Chondrocyte (in vitro differentiated cells): ENCODE results near the gene ABAT. TPM values are rescaled to one million over a fixed set of nuclear protein-coding genes. Genes with fewer than 3 reads are reported as not detected.

Experiments used
- DNase-seq: peaks from one replicate; pipeline ENCODE4 v3.0.0; 2021; ENCODE audit warnings: mixed read lengths, low spot score
- H3K27ac Mint-ChIP-seq: one replicate; pipeline ENCODE4 v1.8.0; 2021; ENCODE audit warnings: mild to moderate bottlenecking, moderate library complexity, mixed read lengths; ENCODE audit not compliant: unreplicated experiment
- H3K27me3 Mint-ChIP-seq: 2 replicates; pipeline ENCODE4 v1.8.0; 2021; ENCODE audit warnings: low read depth, mixed read lengths
- H3K36me3 Mint-ChIP-seq: 2 replicates; pipeline ENCODE4 v1.8.0; 2021; ENCODE audit warnings: low read depth, mixed read lengths
- H3K4me1 Mint-ChIP-seq: 2 replicates; pipeline ENCODE4 v1.8.0; 2021; ENCODE audit warnings: low read depth, mild to moderate bottlenecking, mixed read lengths
- H3K4me3 Mint-ChIP-seq: one replicate; pipeline ENCODE4 v1.8.0; 2021; ENCODE audit warnings: mild to moderate bottlenecking, moderate library complexity, mixed read lengths; ENCODE audit not compliant: unreplicated experiment
- H3K9me3 Mint-ChIP-seq: 2 replicates; pipeline ENCODE4 v1.8.0; 2021; ENCODE audit warnings: low read depth, mixed read lengths
- total RNA-seq: library from RNA; stranded (reverse); gene quantifications from 3 replicates; pipeline ENCODE4 v1.2.1, GENCODE V29; 2021
- TF ChIP-seq, protein P1 (sequence below): fragments of 200-600 bp; sonication (generic); IDR thresholded peaks from 2 replicates; pipeline ENCODE4 v1.5.0; 2021; ENCODE audit warnings: antibody characterized with exemption, mild to moderate bottlenecking, moderate library complexity

The ABAT gene
- total RNA-seq, 1 donor from 2014 or later, result 2.1 TPM

DNA sequence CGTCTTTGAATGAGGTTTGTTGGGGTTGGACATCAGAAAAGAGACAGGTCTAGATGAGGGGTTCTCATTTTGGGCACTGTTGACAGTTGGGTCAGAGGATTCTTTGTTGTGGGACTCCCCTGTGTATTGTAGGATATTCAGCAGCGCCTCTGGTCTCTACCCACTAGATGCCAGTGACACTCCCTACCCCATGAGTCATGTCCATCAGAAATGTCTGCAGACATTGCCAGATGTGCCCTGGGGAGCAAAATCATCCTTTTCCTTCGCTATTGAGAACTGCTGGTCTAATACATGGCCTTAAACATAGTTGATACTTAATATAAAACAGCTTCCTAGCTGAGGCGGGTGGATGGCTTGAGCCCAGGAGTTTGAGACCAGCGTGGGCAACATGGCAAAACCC lies 3.1 kb downstream of the ABAT start:
- no peak overlapping the region for H3K4me3 Mint-ChIP-seq
- DNase-seq, result no peak
- no peak overlapping the region for H3K27ac Mint-ChIP-seq
- peaks cover 4% of the 10 kb centered on the region for H3K36me3 Mint-ChIP-seq
- H3K9me3 Mint-ChIP-seq, result peaks cover 8% of the 10 kb centered on the region
- TF ChIP-seq, protein P1, sequence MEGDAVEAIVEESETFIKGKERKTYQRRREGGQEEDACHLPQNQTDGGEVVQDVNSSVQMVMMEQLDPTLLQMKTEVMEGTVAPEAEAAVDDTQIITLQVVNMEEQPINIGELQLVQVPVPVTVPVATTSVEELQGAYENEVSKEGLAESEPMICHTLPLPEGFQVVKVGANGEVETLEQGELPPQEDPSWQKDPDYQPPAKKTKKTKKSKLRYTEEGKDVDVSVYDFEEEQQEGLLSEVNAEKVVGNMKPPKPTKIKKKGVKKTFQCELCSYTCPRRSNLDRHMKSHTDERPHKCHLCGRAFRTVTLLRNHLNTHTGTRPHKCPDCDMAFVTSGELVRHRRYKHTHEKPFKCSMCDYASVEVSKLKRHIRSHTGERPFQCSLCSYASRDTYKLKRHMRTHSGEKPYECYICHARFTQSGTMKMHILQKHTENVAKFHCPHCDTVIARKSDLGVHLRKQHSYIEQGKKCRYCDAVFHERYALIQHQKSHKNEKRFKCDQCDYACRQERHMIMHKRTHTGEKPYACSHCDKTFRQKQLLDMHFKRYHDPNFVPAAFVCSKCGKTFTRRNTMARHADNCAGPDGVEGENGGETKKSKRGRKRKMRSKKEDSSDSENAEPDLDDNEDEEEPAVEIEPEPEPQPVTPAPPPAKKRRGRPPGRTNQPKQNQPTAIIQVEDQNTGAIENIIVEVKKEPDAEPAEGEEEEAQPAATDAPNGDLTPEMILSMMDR, result no peak
- H3K4me1 Mint-ChIP-seq, result peaks cover 7% of the 10 kb centered on the region
- peaks cover 2% of the 10 kb centered on the region for H3K27me3 Mint-ChIP-seq

DNA sequence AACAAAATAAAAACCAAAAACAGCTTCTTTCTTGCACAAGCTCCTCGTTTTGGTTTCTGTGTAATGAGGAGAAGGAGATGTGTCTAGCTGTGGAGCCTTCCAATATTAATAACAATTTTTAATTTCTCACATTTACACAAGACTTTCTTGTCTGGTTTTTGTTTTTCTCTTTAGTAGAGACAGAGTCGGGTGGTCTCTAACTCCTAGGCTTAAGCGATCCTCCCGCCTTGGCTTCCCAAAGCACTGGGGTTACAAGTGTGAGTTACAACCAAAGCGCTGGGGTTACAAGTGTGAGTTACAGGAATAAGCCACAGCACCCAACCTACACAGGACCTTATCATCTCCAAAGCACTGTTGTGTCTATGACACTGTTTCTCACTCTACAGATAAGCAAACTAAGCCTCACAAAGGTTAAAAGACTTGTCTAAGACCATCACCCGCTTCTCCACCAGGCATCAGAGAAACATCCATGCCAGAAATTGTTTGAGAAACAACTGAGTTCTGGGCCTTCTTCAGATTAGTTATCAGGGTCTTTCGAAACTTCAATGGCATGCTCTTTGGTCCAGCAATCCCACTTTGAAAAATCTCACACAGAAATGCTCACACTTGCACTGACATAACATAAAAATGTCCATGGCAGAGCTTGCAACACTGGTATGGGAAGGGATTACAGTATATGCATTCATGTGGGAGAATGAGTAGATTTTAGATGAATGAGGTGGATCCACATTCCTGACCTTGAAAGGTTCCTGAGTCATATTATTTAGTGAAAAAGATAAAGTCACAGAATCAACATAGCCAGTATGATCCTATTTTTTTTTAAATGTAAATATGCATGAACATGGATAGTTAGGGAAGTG lies 3.9 kb downstream of the ABAT start:
- H3K4me3 Mint-ChIP-seq, result no peak overlapping the region
- peaks cover 2% of the 10 kb centered on the region for H3K27me3 Mint-ChIP-seq

DNA sequence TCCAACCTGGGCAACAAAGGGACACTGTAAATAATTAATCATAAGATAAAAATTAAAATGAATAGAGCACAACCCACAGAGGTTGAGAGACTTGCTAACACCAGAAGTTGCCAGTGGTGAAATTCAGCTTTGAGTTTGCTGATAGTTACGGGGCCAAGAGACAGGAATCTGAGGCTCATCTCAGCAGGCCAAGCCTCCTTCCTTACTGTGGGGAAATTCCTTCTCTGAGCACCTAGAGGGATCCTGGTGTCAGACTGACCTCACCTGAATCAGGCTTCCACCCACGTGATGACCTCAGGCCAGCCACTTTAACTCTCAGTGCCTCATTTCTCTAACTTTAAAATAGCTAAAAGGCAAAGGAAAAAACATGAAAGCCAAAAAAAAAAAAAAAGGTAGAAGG lies 4.7 kb downstream of the ABAT start:
- H3K27ac Mint-ChIP-seq, result no peak overlapping the region
- H3K4me1 Mint-ChIP-seq, result peaks cover 4% of the 10 kb centered on the region
- H3K4me3 Mint-ChIP-seq, result no peak overlapping the region
- H3K27me3 Mint-ChIP-seq, result peaks cover 2% of the 10 kb centered on the region
- no peak for DNase-seq
- H3K36me3 Mint-ChIP-seq, result peaks cover 4% of the 10 kb centered on the region
- H3K9me3 Mint-ChIP-seq, result peaks cover 8% of the 10 kb centered on the region
- TF ChIP-seq, protein P1, result no peak

More for the DNA sequence above, 3.9 kb downstream of the ABAT start:
- Mint-ChIP-seq H3K36me3 (peaks cover 4% of the 10 kb centered on the region), H3K4me1 (peaks cover 7% of the 10 kb centered on the region), H3K9me3 (peaks cover 8% of the 10 kb centered on the region), H3K27ac (no peak overlapping the region)
- TF ChIP-seq, protein P1, result no peak
- no peak for DNase-seq

DNA sequence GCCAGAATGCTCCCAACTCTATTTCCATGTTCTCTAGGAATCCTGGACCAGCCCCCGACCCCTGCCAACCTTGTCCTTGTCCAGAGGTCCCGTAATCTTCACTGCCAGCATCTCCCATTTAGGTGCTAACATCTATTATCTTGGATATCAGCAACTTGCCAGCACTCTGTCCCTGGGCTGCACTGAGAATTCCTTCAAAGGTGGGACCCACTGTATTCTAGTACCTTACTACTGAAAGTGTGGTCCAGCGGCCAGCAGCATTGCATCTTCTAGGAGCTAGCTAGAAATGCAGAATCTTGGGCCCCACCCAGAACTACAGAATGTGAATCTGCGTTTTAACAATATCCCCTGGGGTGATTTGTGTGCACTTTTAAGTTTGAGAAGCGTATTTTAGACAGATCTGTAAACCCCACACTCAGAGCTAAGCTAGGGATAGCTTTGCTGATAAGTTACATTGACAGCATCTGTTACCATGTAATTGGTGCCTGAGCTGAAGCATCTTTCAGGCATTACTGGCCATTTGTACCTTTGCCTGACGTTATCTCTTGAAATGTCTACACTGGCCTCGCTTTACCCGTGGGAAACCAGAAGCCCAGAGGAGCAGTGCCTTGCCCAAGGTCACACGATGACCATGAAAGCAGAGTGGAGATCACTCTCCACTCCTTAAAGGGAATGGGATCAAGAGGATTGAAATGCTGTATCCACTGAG lies 8.3 kb downstream of the ABAT start:
- no peak overlapping the region for H3K27ac Mint-ChIP-seq
- no peaks in the 10 kb centered on the region for H3K27me3 Mint-ChIP-seq
- TF ChIP-seq, protein P1, result no peak
- peaks cover 4% of the 10 kb centered on the region for H3K36me3 Mint-ChIP-seq
- H3K4me1 Mint-ChIP-seq, result peaks cover 6% of the 10 kb centered on the region
- no peak overlapping the region for H3K4me3 Mint-ChIP-seq
- no peak for DNase-seq
- peaks cover 8% of the 10 kb centered on the region for H3K9me3 Mint-ChIP-seq

DNA sequence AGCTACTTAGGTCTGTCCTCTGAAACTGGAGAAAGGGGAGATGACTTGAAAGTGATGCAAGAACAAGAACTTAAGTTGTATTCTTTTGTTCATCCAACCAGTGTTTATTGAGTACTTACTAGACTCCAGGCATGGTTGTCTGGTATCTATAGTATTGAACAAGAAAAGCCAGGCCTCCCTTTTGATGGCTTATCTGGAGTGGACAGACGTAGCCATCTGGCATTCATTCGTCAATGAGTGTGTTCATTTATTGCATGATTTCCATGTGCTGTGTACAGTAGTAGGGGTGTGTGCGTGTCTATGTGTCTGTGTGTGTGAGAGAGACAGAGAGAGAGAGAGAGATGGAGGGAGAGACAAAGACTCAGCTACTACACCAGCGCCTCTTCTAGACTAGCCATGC lies 9.2 kb downstream of the ABAT start:
- no peak overlapping the region for H3K27ac Mint-ChIP-seq
- peaks cover 8% of the 10 kb centered on the region for H3K9me3 Mint-ChIP-seq
- H3K4me1 Mint-ChIP-seq, result peaks cover 6% of the 10 kb centered on the region
- TF ChIP-seq, protein P1, result no peak
- DNase-seq, result no peak
- H3K27me3 Mint-ChIP-seq, result no peaks in the 10 kb centered on the region
- H3K4me3 Mint-ChIP-seq, result no peak overlapping the region
- peaks cover 4% of the 10 kb centered on the region for H3K36me3 Mint-ChIP-seq
